ENCODE data around the gene MS4A2. TPM values are rescaled to one million over a fixed set of nuclear protein-coding genes. Genes with fewer than 3 reads are reported as not detected.
"Not testable (repeated sequence)": the region's sequence is repeated elsewhere in the genome, so short reads cannot be mapped to it uniquely, and the experiment has no call there.

Gene MS4A2
- total RNA-seq, 1 experiment from 2014 or later, result not detected

GRCh38 chr11:60040109-60040508 lies 48.4 kb upstream of the MS4A2 start, which contains the start of gene OOSP2:
OOSP2 (plus strand) TSS chr11:60040409; CDS start chr11:60040460, 51 bp downstream.
- Mint-ChIP-seq H3K27me3 (ENCODE audit: low read depth) (no peaks in the 10 kb centered on the region), H3K4me1 (peaks cover 9 to 10% of the 10 kb centered on the region in 2 experiments), H3K4me3 (no peak within 1 kb of the TSS), H3K27ac (no peak within 1 kb of the TSS), H3K9me3 (no peaks in the 10 kb centered on the region), H3K36me3 (ENCODE audit: insufficient read depth in 1 of 3, low read depth in 3 of 3) (no peaks in the 10 kb centered on the region)
- no peak within 1 kb of the TSS for H2BK15ac ChIP-seq (ENCODE audit: low read depth, low read length)
- no peak for DNase-seq
- no peak within 1 kb of the TSS for H3K14ac ChIP-seq (ENCODE audit: insufficient read depth, low read length)
- H3K4ac ChIP-seq (ENCODE audit: low read depth, low read length), result no peak within 1 kb of the TSS
- H3K56ac ChIP-seq (ENCODE audit: insufficient read length, low read depth, low read length), result no peak within 1 kb of the TSS
- H3K4me2 ChIP-seq (ENCODE audit: insufficient read depth, insufficient read length, low read length), result no peak within 1 kb of the TSS
- H2AFZ ChIP-seq (ENCODE audit: low read length), result no peak within 1 kb of the TSS
- no peaks in the 10 kb centered on the region for H3K27me3 ChIP-seq (ENCODE audit: insufficient read depth, low read length)
- no peak within 1 kb of the TSS for H2AK5ac ChIP-seq (ENCODE audit: insufficient read length, low read length)
- H2BK5ac ChIP-seq (ENCODE audit: insufficient read length, low read length), result no peak within 1 kb of the TSS
- H4K91ac ChIP-seq (ENCODE audit: insufficient read length, low read depth, low read length), result no peak within 1 kb of the TSS
- no peak within 1 kb of the TSS for H3K23ac ChIP-seq (ENCODE audit: insufficient read length, low read depth, low read length)
- H3T11ph ChIP-seq (ENCODE audit: low read length), result no peak within 1 kb of the TSS
- no peaks in the 10 kb centered on the region for H3K9me3 ChIP-seq (ENCODE audit: control insufficient read depth, low read depth, low read length)
- H3K18ac ChIP-seq (ENCODE audit: insufficient read length, low read depth, low read length), result no peak within 1 kb of the TSS
- no peaks in the 10 kb centered on the region for H4K20me1 ChIP-seq (ENCODE audit: control insufficient read depth, insufficient read depth, insufficient read length)
- H3K79me1 ChIP-seq (ENCODE audit: insufficient read depth, low read depth, low read length, poor library complexity, severe bottlenecking), result no peaks in the 10 kb centered on the region
- H2BK120ac ChIP-seq (ENCODE audit: low read depth, low read length, poor library complexity, severe bottlenecking), result no peak within 1 kb of the TSS
- no peak for TF ChIP-seq CTCF (conservative IDR thresholded peaks at IDR 0.05)
- H4K8ac ChIP-seq (replicated peaks; ENCODE audit: insufficient read length, low read depth, low read length), result no peak within 1 kb of the TSS
- H3K9ac ChIP-seq (ENCODE audit: extremely low read depth, insufficient read length, low read length), result no peak within 1 kb of the TSS
- no peak within 1 kb of the TSS for H3K27ac ChIP-seq (ENCODE audit: insufficient read length, low read depth, low read length)
- H4K5ac ChIP-seq (ENCODE audit: insufficient read length, low read depth, low read length), result no peak within 1 kb of the TSS
- H2BK12ac ChIP-seq (ENCODE audit: insufficient read length, low read depth, low read length), result no peak within 1 kb of the TSS
- no peaks in the 10 kb centered on the region for H3K79me2 ChIP-seq (ENCODE audit: insufficient read depth, low read length)
- H3K4me1 ChIP-seq (ENCODE audit: insufficient read depth, low read length), result no peaks in the 10 kb centered on the region
- no peaks in the 10 kb centered on the region for H3K23me2 ChIP-seq (ENCODE audit: insufficient read length, low read depth, low read length, poor library complexity, severe bottlenecking)
- WGBS (ENCODE audit: extremely low coverage, insufficient read length, low lambda C conversion rate), result no CpG with 5 or more reads among the region's 8 CpGs
- H2BK20ac ChIP-seq (ENCODE audit: low read depth, low read length, poor library complexity, severe bottlenecking), result no peak within 1 kb of the TSS

DNA sequence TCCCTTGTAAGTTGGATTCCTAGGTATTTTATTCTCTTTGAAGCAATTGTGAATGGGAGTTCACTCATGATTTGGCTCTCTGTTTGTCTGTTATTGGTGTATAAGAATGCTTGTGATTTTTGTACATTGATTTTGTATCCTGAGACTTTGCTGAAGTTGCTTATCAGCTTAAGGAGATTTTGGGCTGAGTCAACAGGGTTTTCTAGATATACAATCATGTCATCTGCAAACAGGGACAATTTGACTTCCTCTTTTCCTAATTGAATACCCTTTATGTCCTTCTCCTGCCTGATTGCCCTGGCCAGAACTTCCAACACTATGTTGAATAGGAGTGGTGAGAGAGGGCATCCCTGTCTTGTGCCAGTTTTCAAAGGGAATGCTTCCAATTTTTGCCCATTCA lies 38.0 kb upstream of the MS4A2 start:
- H3K9me3 ChIP-seq (ENCODE audit: control insufficient read depth, low read depth, low read length); H3K27me3 Mint-ChIP-seq (ENCODE audit: low read depth); H3K9ac ChIP-seq (ENCODE audit: extremely low read depth, insufficient read length, low read length); H2AK5ac ChIP-seq (ENCODE audit: insufficient read length, low read length); H2BK120ac ChIP-seq (ENCODE audit: low read depth, low read length, poor library complexity, severe bottlenecking); H3K36me3 Mint-ChIP-seq (ENCODE audit: insufficient read depth in 1 of 3, low read depth in 3 of 3); H2AFZ ChIP-seq (ENCODE audit: low read length); H3K79me1 ChIP-seq (ENCODE audit: insufficient read depth, low read depth, low read length, poor library complexity, severe bottlenecking); H2BK5ac ChIP-seq (ENCODE audit: insufficient read length, low read length); H2BK12ac ChIP-seq (ENCODE audit: insufficient read length, low read depth, low read length); H3K4ac ChIP-seq (ENCODE audit: low read depth, low read length); H3K23ac ChIP-seq (ENCODE audit: insufficient read length, low read depth, low read length); H3K4me3 Mint-ChIP-seq; H3K27me3 ChIP-seq (ENCODE audit: insufficient read depth, low read length); H3K4me1 Mint-ChIP-seq; H4K20me1 ChIP-seq (ENCODE audit: control insufficient read depth, insufficient read depth, insufficient read length); H3K27ac Mint-ChIP-seq; H3K23me2 ChIP-seq (ENCODE audit: insufficient read length, low read depth, low read length, poor library complexity, severe bottlenecking); H3K27ac ChIP-seq (ENCODE audit: insufficient read length, low read depth, low read length); H3K4me2 ChIP-seq (ENCODE audit: insufficient read depth, insufficient read length, low read length); H3K4me1 ChIP-seq (ENCODE audit: insufficient read depth, low read length); DNase-seq; H4K5ac ChIP-seq (ENCODE audit: insufficient read length, low read depth, low read length); H3K9me3 Mint-ChIP-seq; H2BK20ac ChIP-seq (ENCODE audit: low read depth, low read length, poor library complexity, severe bottlenecking); H4K8ac ChIP-seq (replicated peaks; ENCODE audit: insufficient read length, low read depth, low read length); H4K91ac ChIP-seq (ENCODE audit: insufficient read length, low read depth, low read length); H3K18ac ChIP-seq (ENCODE audit: insufficient read length, low read depth, low read length); H3K56ac ChIP-seq (ENCODE audit: insufficient read length, low read depth, low read length); H3T11ph ChIP-seq (ENCODE audit: low read length); H2BK15ac ChIP-seq (ENCODE audit: low read depth, low read length); H3K79me2 ChIP-seq (ENCODE audit: insufficient read depth, low read length); H3K14ac ChIP-seq (ENCODE audit: insufficient read depth, low read length): not testable (repeated sequence)
